Gastrocnemius medialis (tissue), 4 donors: ENCODE results near the gene ACOX1.

ENCODE experiments used
- POLR2A ChIP-seq, 2 donors: fragments of 450-650 bp; IDR thresholded peaks; one replicate each; pipeline ENCODE4 v1.6.1; 2017; ENCODE audit warnings: antibody characterized with exemption in 2 of 2, mild to moderate bottlenecking in 2 of 2, moderate library complexity in 2 of 2
- TF ChIP-seq, protein P1 (sequence below), 5 experiments: fragments of 450-650 bp in 3 of 5; fragments of 200-600 bp in 2 of 5; sonication (generic) in 2 of 5; IDR thresholded peaks in 4 of 5; conservative IDR thresholded peaks in 1 of 5; 1 replicate in 4 of 5; 2 replicates in 1 of 5; pipeline ENCODE4 v1.5.1; 2016 to 2019; ENCODE audit warnings: antibody characterized with exemption in 5 of 5, mild to moderate bottlenecking in 3 of 5, moderate library complexity in 3 of 5

DNA sequence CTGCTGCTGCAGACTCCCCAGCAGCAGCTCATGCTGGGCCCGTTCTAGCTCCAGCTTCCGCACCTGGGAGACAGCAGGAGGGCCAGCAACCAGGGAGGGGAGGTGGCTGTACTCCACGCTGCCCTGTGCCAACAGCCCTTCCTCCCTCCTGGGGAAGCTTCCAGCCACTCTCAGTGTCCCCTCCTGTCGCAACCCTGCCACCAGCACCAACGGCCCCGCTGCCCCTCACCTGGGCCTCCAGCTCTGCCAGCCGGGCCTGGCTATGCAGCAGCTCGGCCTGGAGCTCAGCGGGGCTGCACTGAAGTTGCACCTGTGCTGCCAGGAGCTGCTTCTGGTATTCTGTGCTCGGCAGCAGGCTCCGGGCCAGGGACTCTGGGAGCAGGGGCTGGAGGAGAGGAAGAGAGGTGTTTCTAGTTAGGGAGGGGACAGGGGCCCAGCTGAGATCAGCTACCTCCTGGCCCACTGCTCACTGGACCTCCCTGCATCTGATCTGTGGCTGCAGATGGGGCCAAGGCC is 58.9 kb downstream of the ACOX1 start:
- TF ChIP-seq POLR2A (IDR thresholded peaks at IDR 0.05), result no peak
- TF ChIP-seq, protein P1, sequence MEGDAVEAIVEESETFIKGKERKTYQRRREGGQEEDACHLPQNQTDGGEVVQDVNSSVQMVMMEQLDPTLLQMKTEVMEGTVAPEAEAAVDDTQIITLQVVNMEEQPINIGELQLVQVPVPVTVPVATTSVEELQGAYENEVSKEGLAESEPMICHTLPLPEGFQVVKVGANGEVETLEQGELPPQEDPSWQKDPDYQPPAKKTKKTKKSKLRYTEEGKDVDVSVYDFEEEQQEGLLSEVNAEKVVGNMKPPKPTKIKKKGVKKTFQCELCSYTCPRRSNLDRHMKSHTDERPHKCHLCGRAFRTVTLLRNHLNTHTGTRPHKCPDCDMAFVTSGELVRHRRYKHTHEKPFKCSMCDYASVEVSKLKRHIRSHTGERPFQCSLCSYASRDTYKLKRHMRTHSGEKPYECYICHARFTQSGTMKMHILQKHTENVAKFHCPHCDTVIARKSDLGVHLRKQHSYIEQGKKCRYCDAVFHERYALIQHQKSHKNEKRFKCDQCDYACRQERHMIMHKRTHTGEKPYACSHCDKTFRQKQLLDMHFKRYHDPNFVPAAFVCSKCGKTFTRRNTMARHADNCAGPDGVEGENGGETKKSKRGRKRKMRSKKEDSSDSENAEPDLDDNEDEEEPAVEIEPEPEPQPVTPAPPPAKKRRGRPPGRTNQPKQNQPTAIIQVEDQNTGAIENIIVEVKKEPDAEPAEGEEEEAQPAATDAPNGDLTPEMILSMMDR (IDR thresholded peaks at IDR 0.05 in 4 of 5, conservative IDR thresholded peaks at IDR 0.05 in 1 of 5), result no peak
